ENCODE data around the gene MRPL18. TPM values are rescaled to one million over a fixed set of nuclear protein-coding genes. Genes with fewer than 3 reads are reported as not detected.

MRPL18 gene
- total RNA-seq, 1 experiment from 2014 or later = 95.2 TPM

DNA sequence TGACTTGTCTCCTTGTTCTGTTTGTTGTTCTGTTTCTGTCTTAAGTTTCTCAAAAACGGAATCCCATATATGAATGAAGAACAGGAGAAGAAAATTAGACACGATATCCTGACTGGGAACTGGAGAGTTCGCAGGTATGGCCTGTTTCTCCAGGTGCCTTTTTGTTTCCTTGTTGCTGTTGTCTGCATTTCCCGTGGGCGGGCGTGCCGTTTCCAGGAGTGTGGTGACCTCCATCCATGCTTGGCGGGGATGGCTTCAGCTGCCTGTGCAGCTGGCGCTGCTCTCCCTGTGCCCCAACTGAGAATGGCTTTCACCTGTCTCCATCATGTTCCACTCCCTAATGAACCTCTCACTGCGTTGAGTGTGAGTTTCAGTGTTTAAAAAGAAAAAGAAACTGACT lies 14.2 kb downstream of the MRPL18 start:
- TF ChIP-seq AR (CRISPR knock-in tag; IDR thresholded peaks at IDR 0.05) (no peak), ATF3 (CRISPR knock-in tag; conservative IDR thresholded peaks at IDR 0.05) (no peak), ZNF219 (CRISPR knock-in tag; IDR thresholded peaks at IDR 0.05; ENCODE audit: borderline replicate concordance) (no peak), USF2 (CRISPR knock-in tag; IDR thresholded peaks at IDR 0.05) (no peak), ZBTB21 (CRISPR knock-in tag; IDR thresholded peaks at IDR 0.05; ENCODE audit: borderline replicate concordance) (no peak), ZNF512 (CRISPR knock-in tag; IDR thresholded peaks at IDR 0.05; ENCODE audit: borderline replicate concordance) (no peak), KAT7 (CRISPR knock-in tag; IDR thresholded peaks at IDR 0.05; ENCODE audit: borderline replicate concordance) (no peak), JAZF1 (CRISPR knock-in tag; IDR thresholded peaks at IDR 0.05) (no peak), ELF4 (CRISPR knock-in tag; IDR thresholded peaks at IDR 0.05; ENCODE audit: low read depth) (no peak), ZNF281 (CRISPR knock-in tag; IDR thresholded peaks at IDR 0.05) (no peak), EMX1 (CRISPR knock-in tag; IDR thresholded peaks at IDR 0.05) (no peak), CBFB (CRISPR knock-in tag; IDR thresholded peaks at IDR 0.05; ENCODE audit: low read depth) (no peak), ZNF232 (CRISPR knock-in tag; IDR thresholded peaks at IDR 0.05) (no peak), ATF1 (CRISPR knock-in tag; IDR thresholded peaks at IDR 0.05) (no peak), ESRRA (CRISPR knock-in tag; IDR thresholded peaks at IDR 0.05; ENCODE audit: borderline replicate concordance) (no peak)
- TF ChIP-seq, protein P1, sequence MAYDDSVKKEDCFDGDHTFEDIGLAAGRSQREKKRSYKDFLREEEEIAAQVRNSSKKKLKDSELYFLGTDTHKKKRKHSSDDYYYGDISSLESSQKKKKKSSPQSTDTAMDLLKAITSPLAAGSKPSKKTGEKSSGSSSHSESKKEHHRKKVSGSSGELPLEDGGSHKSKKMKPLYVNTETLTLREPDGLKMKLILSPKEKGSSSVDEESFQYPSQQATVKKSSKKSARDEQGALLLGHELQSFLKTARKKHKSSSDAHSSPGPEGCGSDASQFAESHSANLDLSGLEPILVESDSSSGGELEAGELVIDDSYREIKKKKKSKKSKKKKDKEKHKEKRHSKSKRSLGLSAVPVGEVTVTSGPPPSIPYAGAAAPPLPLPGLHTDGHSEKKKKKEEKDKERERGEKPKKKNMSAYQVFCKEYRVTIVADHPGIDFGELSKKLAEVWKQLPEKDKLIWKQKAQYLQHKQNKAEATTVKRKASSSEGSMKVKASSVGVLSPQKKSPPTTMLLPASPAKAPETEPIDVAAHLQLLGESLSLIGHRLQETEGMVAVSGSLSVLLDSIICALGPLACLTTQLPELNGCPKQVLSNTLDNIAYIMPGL (CRISPR knock-in tag; IDR thresholded peaks at IDR 0.05) = no peak
- TF ChIP-seq, protein P2, sequence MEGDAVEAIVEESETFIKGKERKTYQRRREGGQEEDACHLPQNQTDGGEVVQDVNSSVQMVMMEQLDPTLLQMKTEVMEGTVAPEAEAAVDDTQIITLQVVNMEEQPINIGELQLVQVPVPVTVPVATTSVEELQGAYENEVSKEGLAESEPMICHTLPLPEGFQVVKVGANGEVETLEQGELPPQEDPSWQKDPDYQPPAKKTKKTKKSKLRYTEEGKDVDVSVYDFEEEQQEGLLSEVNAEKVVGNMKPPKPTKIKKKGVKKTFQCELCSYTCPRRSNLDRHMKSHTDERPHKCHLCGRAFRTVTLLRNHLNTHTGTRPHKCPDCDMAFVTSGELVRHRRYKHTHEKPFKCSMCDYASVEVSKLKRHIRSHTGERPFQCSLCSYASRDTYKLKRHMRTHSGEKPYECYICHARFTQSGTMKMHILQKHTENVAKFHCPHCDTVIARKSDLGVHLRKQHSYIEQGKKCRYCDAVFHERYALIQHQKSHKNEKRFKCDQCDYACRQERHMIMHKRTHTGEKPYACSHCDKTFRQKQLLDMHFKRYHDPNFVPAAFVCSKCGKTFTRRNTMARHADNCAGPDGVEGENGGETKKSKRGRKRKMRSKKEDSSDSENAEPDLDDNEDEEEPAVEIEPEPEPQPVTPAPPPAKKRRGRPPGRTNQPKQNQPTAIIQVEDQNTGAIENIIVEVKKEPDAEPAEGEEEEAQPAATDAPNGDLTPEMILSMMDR (IDR thresholded peaks at IDR 0.05) = no peak
- TF ChIP-seq, protein P3, sequence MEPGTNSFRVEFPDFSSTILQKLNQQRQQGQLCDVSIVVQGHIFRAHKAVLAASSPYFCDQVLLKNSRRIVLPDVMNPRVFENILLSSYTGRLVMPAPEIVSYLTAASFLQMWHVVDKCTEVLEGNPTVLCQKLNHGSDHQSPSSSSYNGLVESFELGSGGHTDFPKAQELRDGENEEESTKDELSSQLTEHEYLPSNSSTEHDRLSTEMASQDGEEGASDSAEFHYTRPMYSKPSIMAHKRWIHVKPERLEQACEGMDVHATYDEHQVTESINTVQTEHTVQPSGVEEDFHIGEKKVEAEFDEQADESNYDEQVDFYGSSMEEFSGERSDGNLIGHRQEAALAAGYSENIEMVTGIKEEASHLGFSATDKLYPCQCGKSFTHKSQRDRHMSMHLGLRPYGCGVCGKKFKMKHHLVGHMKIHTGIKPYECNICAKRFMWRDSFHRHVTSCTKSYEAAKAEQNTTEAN (CRISPR knock-in tag; IDR thresholded peaks at IDR 0.05) = no peak
- TF ChIP-seq, protein P4, sequence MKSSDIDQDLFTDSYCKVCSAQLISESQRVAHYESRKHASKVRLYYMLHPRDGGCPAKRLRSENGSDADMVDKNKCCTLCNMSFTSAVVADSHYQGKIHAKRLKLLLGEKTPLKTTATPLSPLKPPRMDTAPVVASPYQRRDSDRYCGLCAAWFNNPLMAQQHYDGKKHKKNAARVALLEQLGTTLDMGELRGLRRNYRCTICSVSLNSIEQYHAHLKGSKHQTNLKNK (CRISPR knock-in tag; IDR thresholded peaks at IDR 0.05) = no peak
- Mint-ChIP-seq H3K36me3 (no peaks in the 10 kb centered on the region), H3K4me1 (peaks cover 10% of the 10 kb centered on the region), H3K9me3 (no peaks in the 10 kb centered on the region), H3K27ac (peak overlapping the region; percentile 12; the same call in 1 of the 2 replicates), H3K4me3 (no peak overlapping the region), H3K27me3 (ENCODE audit: low read depth) (no peaks in the 10 kb centered on the region)
- DNase-seq (ENCODE audit: low spot score) = no peak
- ATAC-seq = no peak
- ChIA-PET POLR2A (no interaction called here), CTCF (no interaction called here)
